ENCODE data around the gene DCT.

- TF ChIP-seq CTCF (IDR thresholded peaks at IDR 0.05) (no peak), POLR2AphosphoS5 (IDR thresholded peaks at IDR 0.05; ENCODE audit: low read depth, low read length) (no peak), SIN3A (IDR thresholded peaks at IDR 0.05; ENCODE audit: borderline replicate concordance, insufficient read depth, low read depth, low read length) (no peak), REST (IDR thresholded peaks at IDR 0.05; ENCODE audit: insufficient read depth in 1 of 2, low read depth in 2 of 2, low read length in 1 of 2) (no peak), TCF7L2 (IDR thresholded peaks at IDR 0.05; ENCODE audit: low read depth, low read length) (no peak)
These were observed 35.9 kb upstream of the DCT start for GRCh38 chr13:94515374-94515773.

All from Panc1 (cell line).